Osteoblast (primary cell): ENCODE data around the gene OVCH1. TPM values are rescaled to one million over a fixed set of nuclear protein-coding genes. Genes with fewer than 3 reads are reported as not detected.

Experiments used
- DNase-seq: peaks from one replicate; pipeline ENCODE4 v3.0.0; 2011; ENCODE audit warnings: low spot score, mixed read lengths; ENCODE audit not compliant: insufficient read length; ENCODE audit errors: missing footprints
- H2AFZ ChIP-seq: 2 replicates; pipeline ENCODE4 v1.6.0; 2011; ENCODE audit warnings: mild to moderate bottlenecking, low read length
- H3K27ac ChIP-seq: 2 replicates; pipeline ENCODE4 v1.5.1; 2011; ENCODE audit warnings: mild to moderate bottlenecking, low read depth, low read length, moderate library complexity
- H3K27me3 ChIP-seq: 2 replicates; pipeline ENCODE4 v1.6.0; 2012; ENCODE audit warnings: mild to moderate bottlenecking, control low read depth, inconsistent platforms, low read length, moderate library complexity; ENCODE audit not compliant: insufficient read depth
- H3K36me3 ChIP-seq: 2 replicates; pipeline ENCODE4 v1.5.1; 2011; ENCODE audit warnings: mild to moderate bottlenecking, low read length, control low read depth, moderate library complexity; ENCODE audit not compliant: insufficient read depth
- H3K4me1 ChIP-seq: 2 replicates; pipeline ENCODE4 v1.5.1; 2011; ENCODE audit warnings: mild to moderate bottlenecking, low read length, control low read depth, moderate library complexity; ENCODE audit not compliant: insufficient read depth
- H3K4me2 ChIP-seq: 2 replicates; pipeline ENCODE4 v1.6.0; 2011; ENCODE audit warnings: mild to moderate bottlenecking, low read length; ENCODE audit not compliant: insufficient read depth
- H3K4me3 ChIP-seq: fragments of 200-600 bp; sonication (generic); 3 replicates; pipeline ENCODE4 v1.5.1; 2012; ENCODE audit warnings: mild to moderate bottlenecking, low read length, inconsistent platforms; ENCODE audit not compliant: insufficient read depth
- H3K79me2 ChIP-seq: 2 replicates; pipeline ENCODE4 v1.6.0; 2012; ENCODE audit warnings: mild to moderate bottlenecking, low read length, control low read depth, inconsistent platforms; ENCODE audit not compliant: insufficient read depth
- H3K9me3 ChIP-seq: 2 replicates; pipeline ENCODE4 v1.5.1; 2011; ENCODE audit warnings: low read depth, low read length, control low read depth
- H4K20me1 ChIP-seq: 2 replicates; pipeline ENCODE4 v1.6.0; 2012; ENCODE audit warnings: mild to moderate bottlenecking, low read length, control low read depth; ENCODE audit not compliant: insufficient read depth
- total RNA-seq: library from RNA; depleted of rRNA; stranded (reverse); fragments of >200 nt; gene quantifications from 2 replicates; pipeline ENCODE4 v1.2.3, GENCODE V29; 2012
- TF ChIP-seq, protein P1 (sequence below): IDR thresholded peaks from 2 replicates; pipeline ENCODE4 v1.5.1; 2011; ENCODE audit warnings: mild to moderate bottlenecking, low read depth, low read length, moderate library complexity; ENCODE audit errors: extremely low read depth

Gene OVCH1
- total RNA-seq, 1 donor: under 0.01 TPM

DNA sequence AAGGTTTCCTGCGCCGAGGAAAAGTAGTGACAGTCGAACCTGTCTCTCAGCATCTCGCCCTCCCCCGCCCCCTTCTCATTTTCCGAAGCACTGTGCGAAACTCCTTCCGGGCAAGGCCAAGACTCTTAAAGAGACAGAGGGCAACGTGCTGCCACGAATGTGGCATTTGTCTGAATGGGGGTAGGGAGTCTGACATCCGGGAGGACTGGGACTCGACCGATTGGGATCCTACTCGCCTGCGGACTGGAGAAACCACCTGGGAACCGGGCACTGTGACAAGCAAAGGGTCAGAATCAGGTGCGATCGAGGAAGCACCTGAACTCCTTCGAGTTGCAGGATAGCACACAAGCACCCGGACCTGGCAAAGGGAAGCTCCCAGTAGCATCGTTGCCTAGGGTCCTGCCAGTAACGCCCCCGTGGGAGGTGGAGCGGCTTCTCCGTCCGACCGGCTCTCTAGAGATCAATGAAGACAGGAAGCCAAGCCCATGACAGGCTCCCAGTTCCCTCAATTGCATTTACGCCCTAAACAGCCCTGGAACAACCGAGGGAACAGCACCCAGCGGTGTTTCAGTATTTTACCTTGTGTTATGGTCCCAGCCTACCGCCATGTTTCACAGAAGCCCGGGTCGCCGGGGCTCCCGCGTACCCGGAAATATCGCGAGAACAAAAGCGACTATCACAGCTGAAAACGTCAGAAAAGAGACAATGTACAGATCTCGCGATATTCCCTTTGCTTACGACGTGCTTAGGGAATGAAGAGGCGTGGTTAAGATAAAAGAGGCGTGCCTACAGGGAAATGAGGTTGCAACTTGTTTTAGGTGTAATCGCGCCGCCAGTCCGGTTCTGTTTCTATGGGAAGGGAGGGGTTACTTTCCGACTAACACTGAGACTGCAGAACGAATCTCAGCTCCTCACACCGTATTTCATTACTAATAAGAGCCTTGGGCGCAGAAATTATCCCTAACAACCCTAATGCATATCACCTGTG, 116.7 kb downstream of the OVCH1 start, which contains the start of gene ERGIC2:
Gene ERGIC2 (minus strand): TSS at position 637 of the 988 bp plus-strand sequence. CDS start 9,539 bp downstream, outside the sequence.
- no peaks in the 10 kb centered on the region for H3K9me3 ChIP-seq
- DNase-seq: peak; percentile 97
- H2AFZ ChIP-seq: peak within 1 kb of the TSS; percentile 100
- peak within 1 kb of the TSS; percentile 97 for H3K4me2 ChIP-seq
- H3K4me3 ChIP-seq: peak within 1 kb of the TSS; percentile 99
- H3K4me1 ChIP-seq: peaks cover 14% of the 10 kb centered on the region
- H4K20me1 ChIP-seq: peaks cover 6% of the 10 kb centered on the region
- H3K79me2 ChIP-seq: peaks cover 50% of the 10 kb centered on the region
- H3K27me3 ChIP-seq: no peaks in the 10 kb centered on the region
- TF ChIP-seq, protein P1, sequence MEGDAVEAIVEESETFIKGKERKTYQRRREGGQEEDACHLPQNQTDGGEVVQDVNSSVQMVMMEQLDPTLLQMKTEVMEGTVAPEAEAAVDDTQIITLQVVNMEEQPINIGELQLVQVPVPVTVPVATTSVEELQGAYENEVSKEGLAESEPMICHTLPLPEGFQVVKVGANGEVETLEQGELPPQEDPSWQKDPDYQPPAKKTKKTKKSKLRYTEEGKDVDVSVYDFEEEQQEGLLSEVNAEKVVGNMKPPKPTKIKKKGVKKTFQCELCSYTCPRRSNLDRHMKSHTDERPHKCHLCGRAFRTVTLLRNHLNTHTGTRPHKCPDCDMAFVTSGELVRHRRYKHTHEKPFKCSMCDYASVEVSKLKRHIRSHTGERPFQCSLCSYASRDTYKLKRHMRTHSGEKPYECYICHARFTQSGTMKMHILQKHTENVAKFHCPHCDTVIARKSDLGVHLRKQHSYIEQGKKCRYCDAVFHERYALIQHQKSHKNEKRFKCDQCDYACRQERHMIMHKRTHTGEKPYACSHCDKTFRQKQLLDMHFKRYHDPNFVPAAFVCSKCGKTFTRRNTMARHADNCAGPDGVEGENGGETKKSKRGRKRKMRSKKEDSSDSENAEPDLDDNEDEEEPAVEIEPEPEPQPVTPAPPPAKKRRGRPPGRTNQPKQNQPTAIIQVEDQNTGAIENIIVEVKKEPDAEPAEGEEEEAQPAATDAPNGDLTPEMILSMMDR: no peak
- no peaks in the 10 kb centered on the region for H3K36me3 ChIP-seq
- peak within 1 kb of the TSS; percentile 98 for H3K27ac ChIP-seq

Other genes starting within 250 kb of the OVCH1 start
- 50.3 and 54.8 TPM in 2 replicates for gene ERGIC2, start 116.5 kb downstream of the OVCH1 start, total RNA-seq